ENCODE data around the gene CD48. TPM values are rescaled to one million over a fixed set of nuclear protein-coding genes. Genes with fewer than 3 reads are reported as not detected.

CD48 gene
- total RNA-seq, 2 donors from 2014 or later: 0.55 to 1.1 TPM

GRCh38 chr1:160710517-160711252 lies 937 bp downstream of the CD48 start:
- Mint-ChIP-seq H3K4me3 (no peak overlapping the region), H3K36me3 (ENCODE audit: low read depth) (no peaks in the 10 kb centered on the region), H3K27ac (no peak overlapping the region), H3K9me3 (no peaks in the 10 kb centered on the region), H3K4me1 (no peaks in the 10 kb centered on the region), H3K27me3 (ENCODE audit: insufficient read depth) (no peaks in the 10 kb centered on the region)
- Histone ChIP-seq H3K4me3 (ENCODE audit: low read length) (no peak overlapping the region), H3K27me3 (ENCODE audit: control insufficient read depth, insufficient read depth, low read length, poor library complexity, severe bottlenecking) (peaks cover 7% of the 10 kb centered on the region), H3K36me3 (ENCODE audit: control insufficient read depth, insufficient read depth, low read length) (no peaks in the 10 kb centered on the region), H3K9ac (ENCODE audit: extremely low read depth, low read length, poor library complexity, severe bottlenecking) (no peak overlapping the region), H3K4me1 (ENCODE audit: control insufficient read depth, insufficient read depth, low read length) (no peaks in the 10 kb centered on the region), H3K9me3 (ENCODE audit: control insufficient read depth, low read length) (no peaks in the 10 kb centered on the region), H3K27ac (ENCODE audit: low read depth, low read length) (no peak overlapping the region)
- WGBS, 2 experiments (ENCODE audit: insufficient coverage in 1 of 2, insufficient read length in 1 of 2): 93% methylated on average over 2 to 4 of the region's 4 CpGs
- TF ChIP-seq CTCF (conservative IDR thresholded peaks at IDR 0.05): no peak
- DNase-seq: no peak

- Histone ChIP-seq H3K9ac (ENCODE audit: extremely low read depth, low read length, poor library complexity, severe bottlenecking) (no peak overlapping the region), H3K4me1 (ENCODE audit: control insufficient read depth, insufficient read depth, low read length) (no peaks in the 10 kb centered on the region), H3K27me3 (ENCODE audit: control insufficient read depth, insufficient read depth, low read length, poor library complexity, severe bottlenecking) (peaks cover 7% of the 10 kb centered on the region), H3K27ac (ENCODE audit: low read depth, low read length) (no peak overlapping the region), H3K9me3 (ENCODE audit: control insufficient read depth, low read length) (no peaks in the 10 kb centered on the region), H3K4me3 (ENCODE audit: low read length) (no peak overlapping the region), H3K36me3 (ENCODE audit: control insufficient read depth, insufficient read depth, low read length) (no peaks in the 10 kb centered on the region)
- Mint-ChIP-seq H3K9me3 (no peaks in the 10 kb centered on the region), H3K4me3 (no peak overlapping the region), H3K36me3 (ENCODE audit: low read depth) (no peaks in the 10 kb centered on the region), H3K27ac (no peak overlapping the region), H3K27me3 (ENCODE audit: insufficient read depth) (no peaks in the 10 kb centered on the region), H3K4me1 (no peaks in the 10 kb centered on the region)
- no peak for DNase-seq
- no peak for TF ChIP-seq CTCF (conservative IDR thresholded peaks at IDR 0.05)
- WGBS, 2 experiments (ENCODE audit: insufficient coverage in 1 of 2, insufficient read length in 1 of 2): 83 to 93% methylated on average over 1 of the region's 1 CpG
Measured at GRCh38 chr1:160709715-160710114, 1.9 kb downstream of the CD48 start.

- no peak for TF ChIP-seq CTCF (conservative IDR thresholded peaks at IDR 0.05)
- Mint-ChIP-seq H3K9me3 (no peaks in the 10 kb centered on the region), H3K27me3 (ENCODE audit: insufficient read depth) (no peaks in the 10 kb centered on the region), H3K27ac (no peak overlapping the region), H3K4me1 (no peaks in the 10 kb centered on the region), H3K4me3 (no peak overlapping the region), H3K36me3 (ENCODE audit: low read depth) (no peaks in the 10 kb centered on the region)
- H3K27ac ChIP-seq (ENCODE audit: low read depth, low read length): no peak overlapping the region
- no peaks in the 10 kb centered on the region for H3K9me3 ChIP-seq (ENCODE audit: control insufficient read depth, low read length)
- no peaks in the 10 kb centered on the region for H3K36me3 ChIP-seq (ENCODE audit: control insufficient read depth, insufficient read depth, low read length)
- H3K27me3 ChIP-seq (ENCODE audit: control insufficient read depth, insufficient read depth, low read length, poor library complexity, severe bottlenecking): peaks cover 7% of the 10 kb centered on the region
- H3K4me3 ChIP-seq (ENCODE audit: low read length): no peak overlapping the region
- no peak for DNase-seq
- 81 to 100% methylated on average over 2 to 4 of the region's 4 CpGs for WGBS, 2 experiments (ENCODE audit: insufficient coverage in 1 of 2, insufficient read length in 1 of 2)
- no peak overlapping the region for H3K9ac ChIP-seq (ENCODE audit: extremely low read depth, low read length, poor library complexity, severe bottlenecking)
- no peaks in the 10 kb centered on the region for H3K4me1 ChIP-seq (ENCODE audit: control insufficient read depth, insufficient read depth, low read length)
Measured at GRCh38 chr1:160708801-160709200, 2.8 kb downstream of the CD48 start.

All from endodermal cell (in vitro differentiated cells).